DND-41 (cell line): Measurements from ENCODE around the gene RAPGEF1.

Experiments used
- CTCF ChIP-seq: IDR thresholded peaks from 2 replicates; pipeline ENCODE4 v1.5.1; 2012; ENCODE audit warnings: borderline replicate concordance, low read length, moderate library complexity, mild to moderate bottlenecking; ENCODE audit not compliant: poor library complexity, severe bottlenecking; ENCODE audit errors: extremely low read depth
- EZH2 ChIP-seq: IDR thresholded peaks from 3 replicates; pipeline ENCODE4 v1.6.1; 2012; ENCODE audit warnings: borderline replicate concordance, low read depth, mild to moderate bottlenecking, moderate library complexity, low read length, inconsistent platforms; ENCODE audit not compliant: severe bottlenecking

DNA sequence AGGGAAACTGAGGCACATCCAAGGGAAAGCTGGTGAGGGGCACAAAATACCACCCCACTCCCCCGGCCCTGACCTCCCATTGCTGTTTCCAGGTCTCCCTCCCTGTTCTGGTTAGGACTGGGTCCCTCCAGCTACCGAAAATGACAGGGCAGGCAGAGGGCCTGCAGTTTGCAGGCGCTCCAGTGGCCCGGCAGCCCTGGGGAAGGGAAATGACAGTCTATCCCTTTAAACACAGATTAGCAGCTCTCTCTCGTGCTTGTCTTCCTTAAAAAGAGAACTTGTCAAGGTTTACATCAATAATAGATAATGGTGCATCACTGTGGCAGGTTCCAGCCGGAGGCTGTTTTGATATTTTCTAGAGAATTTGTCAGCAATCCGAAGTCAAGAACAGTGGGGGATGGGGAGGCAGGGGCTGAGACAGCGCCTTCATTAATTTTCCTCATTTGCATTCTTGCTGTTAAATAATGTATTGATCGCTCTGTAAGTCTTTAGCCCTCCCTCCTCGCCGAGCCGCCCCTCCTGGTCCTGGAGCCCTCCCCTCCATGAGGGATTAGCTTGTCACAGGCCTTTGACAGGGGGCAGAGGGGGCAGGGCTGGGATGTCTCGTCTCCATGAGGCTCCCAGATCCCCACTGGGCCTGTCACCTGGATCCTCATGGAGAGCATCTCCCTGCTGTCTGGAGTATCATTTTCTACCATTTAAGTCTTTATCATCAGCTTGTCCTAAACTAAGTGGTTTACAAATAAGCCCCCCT lies 45.0 kb upstream of the RAPGEF1 start:
- TF ChIP-seq CTCF (no peak), EZH2 (no peak)
